ENCODE results near the gene LMX1B.
"Not testable (repeated sequence)": the region's sequence is repeated elsewhere in the genome, so short reads cannot be mapped to it uniquely, and the experiment has no call there.

Gene LMX1B

DNA sequence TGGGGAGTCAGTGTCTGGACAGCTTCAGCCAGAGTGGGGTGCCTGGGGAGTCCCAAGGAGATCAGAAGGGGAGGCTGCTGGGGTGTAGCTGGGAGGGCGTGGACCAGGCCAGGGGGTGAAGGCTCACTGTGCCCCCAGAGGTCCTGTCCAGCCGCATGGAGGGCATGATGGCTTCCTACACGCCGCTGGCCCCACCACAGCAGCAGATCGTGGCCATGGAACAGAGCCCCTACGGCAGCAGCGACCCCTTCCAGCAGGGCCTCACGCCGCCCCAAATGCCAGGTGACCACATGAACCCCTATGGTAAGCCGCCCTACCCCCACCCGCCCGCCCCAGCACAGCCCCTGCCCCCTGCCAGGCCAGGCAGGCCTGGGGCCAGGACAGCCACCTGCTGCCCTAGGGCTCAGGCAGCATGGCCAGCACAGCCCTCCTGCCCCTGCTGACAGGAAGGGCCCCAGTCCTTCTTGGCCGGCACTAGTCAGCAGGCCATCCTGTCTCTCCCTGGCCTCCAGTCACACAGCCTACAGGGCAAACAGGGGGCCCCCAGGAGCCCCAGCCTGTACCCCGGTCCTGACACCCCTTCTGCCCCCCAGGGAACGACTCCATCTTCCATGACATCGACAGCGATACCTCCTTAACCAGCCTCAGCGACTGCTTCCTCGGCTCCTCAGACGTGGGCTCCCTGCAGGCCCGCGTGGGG lies 82.1 kb downstream of the LMX1B start:
- DNase-seq (ENCODE audit: low spot score) = no peak

DNA sequence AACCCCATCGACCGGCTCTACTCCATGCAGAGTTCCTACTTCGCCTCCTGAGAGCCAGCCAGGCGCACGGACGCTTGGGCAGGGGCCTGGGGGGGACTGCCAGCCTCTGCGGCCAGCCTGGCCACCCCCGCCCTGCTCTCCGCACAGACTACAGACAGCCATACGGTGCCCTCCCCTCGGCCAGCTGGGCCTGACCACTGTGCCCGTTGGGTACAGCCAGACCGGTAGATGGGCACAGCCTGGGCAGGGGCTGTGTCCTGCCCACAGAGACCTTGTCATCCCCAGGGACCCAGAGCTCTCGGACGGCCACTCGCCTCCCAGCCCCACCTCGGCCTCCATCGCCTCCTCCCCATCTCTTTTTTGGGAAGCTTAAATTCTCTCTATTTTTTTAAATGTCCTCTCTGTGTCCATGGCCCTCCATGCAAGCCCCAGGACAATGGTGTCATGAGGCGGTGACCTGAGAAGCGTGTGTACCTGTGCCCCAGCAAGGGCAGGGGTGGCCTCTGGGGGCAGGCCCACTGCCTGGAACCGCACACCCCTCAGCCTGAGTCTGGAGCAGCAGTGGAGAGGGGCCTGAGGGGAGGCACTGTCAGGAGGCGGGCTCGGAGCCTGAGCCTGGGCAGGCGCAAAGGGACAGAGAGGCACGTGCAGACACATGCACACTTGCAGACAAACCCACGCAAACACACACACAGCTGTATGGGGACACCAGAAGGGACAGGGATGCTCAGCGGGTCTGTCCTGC lies 82.8 kb downstream of the LMX1B start:
- DNase-seq (ENCODE audit: low spot score) = no peak

DNA sequence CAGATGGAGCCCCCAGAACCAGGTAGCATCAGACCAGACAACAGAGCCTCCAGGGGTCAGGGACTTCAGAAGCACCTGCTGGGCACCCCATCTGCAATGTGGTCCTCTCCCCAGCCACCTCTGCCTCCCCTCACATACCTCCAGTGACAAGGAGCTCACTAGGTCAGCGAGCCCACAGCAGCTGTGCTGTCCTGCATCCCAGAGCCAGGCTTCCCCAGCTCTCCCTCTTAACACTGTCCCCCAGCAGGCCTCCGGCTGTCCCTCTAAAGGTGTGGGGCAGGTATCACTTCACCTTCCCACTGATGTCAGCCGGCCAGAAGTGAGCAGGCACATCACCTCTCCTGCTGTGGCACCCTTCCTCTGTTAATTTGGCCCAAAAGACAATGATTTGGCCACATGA lies 83.6 kb downstream of the LMX1B start:
- DNase-seq (ENCODE audit: low spot score) = no peak

DNA sequence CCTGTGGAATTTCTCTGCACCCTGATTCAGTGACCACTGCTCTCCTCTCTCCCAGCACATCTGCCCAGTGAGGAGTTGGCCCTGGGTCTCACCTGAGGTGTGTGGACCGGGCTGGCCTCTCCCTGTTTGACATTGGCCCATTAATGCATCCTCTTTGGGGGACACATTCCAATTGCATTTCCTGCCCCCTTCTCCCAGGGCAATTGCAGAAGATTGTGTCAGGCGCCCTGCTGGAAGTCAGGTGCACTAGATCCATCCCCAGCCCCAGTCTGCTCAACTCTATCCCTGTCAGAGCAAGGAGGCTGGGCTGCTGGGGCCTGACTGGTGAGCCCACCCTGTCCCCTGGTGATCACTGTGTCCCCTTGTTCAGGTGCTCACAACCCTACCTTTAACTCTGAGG lies 84.5 kb downstream of the LMX1B start:
- DNase-seq (ENCODE audit: low spot score) = no peak

DNA sequence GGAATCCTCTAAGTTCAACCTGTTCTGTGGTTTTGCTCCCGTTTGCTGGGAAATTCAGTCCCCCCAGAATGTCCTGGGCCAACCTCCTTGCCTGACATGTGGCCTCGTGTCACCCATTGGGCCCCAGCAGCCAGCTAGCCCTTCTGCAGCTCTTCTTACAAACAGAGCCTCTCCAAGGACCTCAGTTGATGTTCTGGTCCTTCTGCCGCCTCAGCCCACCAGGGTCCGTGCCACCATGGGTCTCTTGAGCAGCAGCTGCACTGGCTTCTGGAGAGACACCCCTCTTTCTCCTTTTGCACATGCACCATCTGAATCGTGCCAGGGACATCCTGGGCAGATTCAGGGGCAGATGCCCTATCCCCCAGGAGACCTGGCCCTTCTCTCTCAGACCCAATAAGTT lies 85.0 kb downstream of the LMX1B start:
- DNase-seq (ENCODE audit: low spot score) = no peak

DNA sequence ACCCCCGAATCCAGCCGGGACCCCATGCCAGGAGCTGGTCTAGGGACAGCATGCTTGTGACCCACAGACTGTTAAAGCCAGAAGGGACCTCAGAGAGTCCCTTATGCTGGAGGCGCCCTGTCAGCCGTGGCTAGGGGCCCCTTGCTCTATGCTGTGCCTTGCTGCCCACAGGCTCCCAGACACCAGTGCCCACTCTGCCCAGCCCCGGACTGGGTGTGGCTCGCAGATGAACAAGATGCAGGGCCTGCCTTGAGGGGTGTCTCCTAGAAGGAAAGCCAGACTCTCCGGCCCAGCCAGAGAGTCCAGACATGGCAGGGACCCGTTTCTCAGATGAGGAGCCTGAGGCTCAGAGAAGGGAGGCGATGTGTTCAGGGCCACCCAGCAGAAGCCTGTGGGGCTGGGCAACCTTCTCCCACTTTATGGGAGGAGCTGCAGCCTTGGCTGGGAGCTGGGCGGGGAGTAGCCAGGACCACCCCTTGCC lies 85.7 kb downstream of the LMX1B start:
- DNase-seq (ENCODE audit: low spot score) = no peak

DNA sequence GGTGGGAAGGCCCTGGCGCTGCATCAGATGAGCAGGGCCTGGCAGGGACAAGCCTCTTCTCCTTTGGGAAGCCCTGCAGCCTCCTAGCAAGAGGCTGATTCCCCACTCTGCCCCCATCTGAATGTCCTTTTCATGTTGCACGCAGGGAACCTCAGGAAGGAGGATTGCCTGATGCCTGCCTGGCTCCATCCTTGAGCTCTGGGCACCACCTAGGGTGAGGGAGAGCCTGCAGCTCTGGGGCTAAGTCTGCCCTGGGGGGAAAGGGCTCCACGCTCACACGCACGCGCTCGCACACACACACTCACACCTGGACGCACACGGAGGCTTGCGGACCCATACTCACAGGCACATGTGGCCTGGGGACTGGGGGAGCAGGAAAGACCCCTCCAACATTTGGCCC lies 86.6 kb downstream of the LMX1B start:
- no peak for DNase-seq (ENCODE audit: low spot score)

DNA sequence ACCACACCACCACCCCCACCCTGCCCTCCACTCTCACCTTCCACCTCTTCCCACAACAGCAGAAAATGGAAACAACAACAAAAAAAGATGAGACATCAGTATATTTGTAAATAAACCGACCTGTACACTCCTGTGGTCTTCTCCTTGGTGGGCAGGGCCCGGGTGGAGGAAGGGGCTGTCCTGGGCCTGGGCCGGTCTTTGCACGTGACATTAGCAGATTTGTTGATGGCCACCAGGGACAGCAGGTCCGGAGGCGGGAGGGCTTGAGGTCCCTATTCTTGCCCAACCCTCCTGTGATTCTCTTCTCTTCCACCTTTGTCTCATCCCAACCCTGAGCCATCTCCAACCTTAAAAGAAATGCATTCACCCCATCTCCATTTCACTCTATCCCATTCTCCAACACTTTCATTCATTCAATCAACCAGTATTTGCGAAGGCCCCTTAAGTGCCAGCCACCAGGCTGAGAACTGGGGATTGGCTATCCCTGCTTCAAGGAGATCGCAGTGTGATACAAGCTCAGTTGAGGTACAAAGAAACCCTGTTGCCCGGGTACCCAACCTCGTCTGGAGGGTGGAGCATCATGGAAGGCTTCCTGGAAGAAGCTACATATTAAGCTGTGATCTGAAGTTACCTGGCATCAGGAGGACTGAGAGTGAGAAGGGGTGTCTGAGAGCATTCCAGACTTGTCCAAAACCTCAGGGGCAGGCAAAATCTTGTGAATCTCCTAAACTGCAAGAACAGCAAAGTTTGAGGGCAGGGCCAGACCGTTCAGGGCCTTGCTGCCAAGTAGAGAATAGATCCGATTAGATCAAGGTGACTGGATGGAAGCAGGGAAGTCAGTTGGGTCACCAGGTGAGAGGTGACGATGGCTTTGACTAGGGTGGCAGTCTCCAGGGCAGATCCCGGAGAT lies 87.4 kb downstream of the LMX1B start:
- no peak for DNase-seq (ENCODE audit: low spot score)

DNA sequence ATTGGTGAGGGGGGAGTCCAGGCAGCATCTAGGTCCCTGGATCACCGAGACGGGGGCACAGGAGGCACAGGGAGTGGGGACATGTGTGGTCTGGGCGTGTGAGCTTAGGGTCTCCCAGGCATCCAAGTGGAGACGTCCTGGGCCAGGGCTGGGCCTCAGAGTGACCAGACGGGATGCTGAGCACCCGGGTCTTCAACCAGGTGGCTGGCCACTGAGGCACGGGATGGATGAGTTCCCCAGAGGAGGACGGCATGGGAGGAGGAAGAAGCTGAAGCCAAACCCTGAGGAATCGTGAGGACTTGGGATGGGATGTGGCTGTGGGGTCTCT lies 88.0 kb downstream of the LMX1B start:
- DNase-seq (ENCODE audit: low spot score) = no peak

DNA sequence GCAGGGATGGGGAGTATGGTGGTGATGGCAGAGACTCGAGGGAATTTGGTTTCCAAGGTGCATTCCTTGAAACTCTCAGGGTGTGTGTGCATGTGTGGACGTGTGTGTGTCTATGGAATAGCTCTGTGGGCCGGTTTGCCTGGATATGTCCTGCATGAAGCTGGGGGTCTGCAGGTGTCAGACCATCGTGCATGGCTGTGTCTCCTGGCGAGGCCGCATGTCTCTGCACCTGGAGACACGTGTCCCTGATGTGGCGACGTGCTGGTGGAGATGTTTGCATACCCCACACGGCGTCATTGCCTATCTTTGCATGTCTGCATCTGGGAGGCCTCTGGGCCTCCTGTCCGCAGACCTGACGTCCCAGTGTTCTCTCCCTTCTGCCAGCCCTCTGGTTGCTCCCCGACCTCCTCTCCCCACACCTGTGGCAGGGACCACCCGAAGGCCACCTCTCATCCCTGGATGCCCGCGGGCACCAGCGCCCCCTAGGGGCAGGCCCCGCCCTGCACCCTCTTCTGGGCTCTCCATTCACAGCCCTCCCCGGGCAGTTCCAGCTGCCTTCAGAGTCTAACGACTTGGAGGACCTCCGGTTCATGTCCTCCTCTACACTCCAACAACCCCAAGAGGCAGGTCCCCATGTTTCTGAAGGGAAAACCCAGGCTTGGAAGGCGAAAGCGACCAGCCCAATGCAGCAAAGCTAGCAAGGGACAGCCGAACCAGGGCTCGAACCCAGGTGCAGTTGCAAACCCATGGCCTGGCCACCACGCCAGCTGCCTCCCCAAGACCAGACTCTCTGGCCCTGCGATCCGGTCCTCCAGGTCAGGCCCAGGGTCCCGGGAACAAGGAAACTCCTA lies 88.6 kb downstream of the LMX1B start:
- no peak for DNase-seq (ENCODE audit: low spot score)

DNA sequence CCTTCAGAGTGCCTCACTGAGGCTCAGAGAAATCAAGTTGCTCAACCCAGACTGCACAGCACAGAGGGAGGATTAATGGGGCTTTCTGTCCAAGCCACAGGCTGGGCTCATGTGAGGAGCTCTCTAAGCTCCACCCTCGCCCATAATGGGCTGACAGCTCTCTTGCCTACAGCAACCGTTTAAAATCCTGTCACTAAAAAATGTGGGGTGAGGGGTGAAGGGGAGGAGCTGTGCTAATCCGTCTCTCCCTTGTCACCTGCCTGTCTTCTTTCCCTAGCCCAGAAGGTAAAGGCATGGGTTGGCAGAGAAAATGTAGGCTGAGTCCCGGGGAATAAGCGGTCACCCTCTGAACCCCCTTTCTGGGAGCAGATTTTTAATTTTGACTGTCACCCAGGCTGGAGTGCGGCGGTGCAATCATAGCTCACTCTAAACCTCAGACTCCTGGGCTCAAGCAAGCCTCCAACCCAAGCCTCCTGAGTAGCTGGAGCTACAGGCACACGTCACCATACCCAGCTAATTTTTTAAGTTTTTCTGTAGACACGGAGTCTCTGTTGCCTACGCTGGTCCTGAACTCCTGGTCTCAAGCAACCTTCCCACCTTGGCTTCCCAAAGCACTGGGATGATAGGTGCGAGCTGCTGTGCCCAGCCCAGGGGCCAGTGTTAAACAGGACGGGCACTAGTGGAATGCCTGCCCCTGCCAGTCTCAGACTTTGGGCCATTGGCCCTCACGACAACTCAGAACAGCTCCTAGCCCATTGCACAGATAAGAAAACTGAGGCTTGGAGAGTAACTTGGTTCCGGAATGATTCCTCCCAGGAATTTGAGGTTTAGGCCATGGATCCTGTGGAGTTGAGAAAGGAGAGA lies 89.5 kb downstream of the LMX1B start:
- DNase-seq (ENCODE audit: low spot score) = no peak

DNA sequence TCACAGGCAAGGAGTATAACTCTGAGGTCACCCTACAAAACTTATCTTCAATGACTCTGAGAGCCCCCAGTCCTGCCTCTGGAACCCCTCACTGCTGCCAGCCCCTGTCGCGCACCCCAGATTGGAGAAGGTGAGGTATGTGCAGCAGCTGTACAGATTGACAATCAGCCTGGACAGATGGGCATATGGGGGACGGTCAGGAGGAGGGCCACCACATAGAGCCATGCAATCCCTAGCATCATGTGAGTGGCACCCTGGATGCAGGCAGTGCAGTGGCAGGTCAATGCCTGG lies 90.1 kb downstream of the LMX1B start:
- no peak for DNase-seq (ENCODE audit: low spot score)

DNA sequence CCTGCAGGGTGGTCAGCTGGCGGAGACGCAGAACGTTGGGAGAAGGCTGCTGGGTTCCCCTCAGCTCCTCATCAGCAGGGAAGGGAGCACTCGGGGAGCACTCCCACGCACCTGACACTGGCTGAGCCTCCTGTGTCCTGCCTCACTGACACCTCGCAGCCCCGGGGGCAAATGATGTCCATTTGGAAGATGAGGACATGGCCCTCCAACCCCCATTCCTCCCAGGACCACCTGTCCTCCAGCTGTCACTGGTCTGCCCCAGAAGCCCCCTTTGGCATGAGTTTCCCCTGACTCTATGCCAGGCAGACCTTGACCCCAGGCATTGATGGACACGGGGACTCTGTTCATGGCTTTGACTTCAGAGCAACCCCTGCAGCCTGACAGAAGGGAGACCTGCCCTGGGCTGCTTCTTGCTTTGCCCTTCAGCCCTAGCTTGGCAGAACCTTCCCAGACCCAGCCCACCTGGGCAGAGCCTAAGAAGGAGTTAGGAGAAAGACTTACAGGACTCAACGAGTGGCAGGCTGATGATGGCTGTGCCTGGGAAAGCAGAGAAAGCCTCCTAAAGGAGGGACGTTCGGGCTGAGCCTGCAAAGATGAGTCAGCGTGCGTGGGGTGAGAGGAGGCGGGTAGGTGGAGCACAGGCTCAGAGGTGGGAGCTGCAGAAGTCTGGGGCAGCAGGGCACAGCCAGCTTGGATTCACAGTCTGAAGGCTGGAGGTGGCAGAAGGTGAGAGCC lies 90.6 kb downstream of the LMX1B start:
- peak; percentile 83 for DNase-seq (ENCODE audit: low spot score)

DNA sequence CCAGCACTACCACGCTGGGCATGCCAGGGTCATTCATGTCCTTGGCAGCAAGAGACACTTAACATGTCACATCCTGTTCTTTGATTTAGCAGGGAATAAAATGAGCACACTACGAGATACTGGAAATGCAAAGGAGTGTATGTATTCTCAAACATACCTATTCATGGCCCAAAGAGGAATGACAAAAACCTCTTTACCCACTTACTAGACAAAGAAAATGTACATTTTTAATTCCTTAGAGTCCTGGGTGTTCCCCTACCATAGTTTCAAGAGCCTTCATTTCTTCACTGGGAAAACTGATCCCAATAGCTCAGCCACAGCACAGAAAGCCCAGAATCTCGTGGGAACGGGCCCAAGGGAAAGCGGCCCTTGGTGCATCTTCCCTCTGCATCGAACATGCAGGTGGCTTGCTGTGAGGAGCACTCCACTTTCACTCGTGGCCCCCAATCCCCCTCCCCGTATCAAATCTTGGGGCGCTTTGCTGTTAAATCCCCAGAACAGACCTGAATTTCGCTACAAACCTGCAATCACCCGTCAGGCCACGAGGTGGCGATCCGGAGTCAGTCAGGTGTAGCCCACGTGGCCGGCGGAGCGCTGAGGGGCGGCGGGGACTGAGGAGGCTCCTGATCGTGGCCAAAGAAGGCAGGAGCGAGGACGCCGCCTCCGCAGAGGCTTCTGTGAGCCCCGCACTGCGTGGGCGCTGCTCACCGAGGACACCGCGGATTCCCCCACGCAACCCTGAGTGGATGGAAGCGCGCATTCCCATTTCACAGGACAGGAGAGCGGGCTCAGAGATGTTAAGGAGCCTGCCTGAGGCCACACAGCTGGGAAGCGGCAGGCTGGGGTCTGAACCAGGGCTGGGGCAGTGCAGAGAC lies 91.4 kb downstream of the LMX1B start:
- DNase-seq (ENCODE audit: low spot score) = peak; percentile 47

DNA sequence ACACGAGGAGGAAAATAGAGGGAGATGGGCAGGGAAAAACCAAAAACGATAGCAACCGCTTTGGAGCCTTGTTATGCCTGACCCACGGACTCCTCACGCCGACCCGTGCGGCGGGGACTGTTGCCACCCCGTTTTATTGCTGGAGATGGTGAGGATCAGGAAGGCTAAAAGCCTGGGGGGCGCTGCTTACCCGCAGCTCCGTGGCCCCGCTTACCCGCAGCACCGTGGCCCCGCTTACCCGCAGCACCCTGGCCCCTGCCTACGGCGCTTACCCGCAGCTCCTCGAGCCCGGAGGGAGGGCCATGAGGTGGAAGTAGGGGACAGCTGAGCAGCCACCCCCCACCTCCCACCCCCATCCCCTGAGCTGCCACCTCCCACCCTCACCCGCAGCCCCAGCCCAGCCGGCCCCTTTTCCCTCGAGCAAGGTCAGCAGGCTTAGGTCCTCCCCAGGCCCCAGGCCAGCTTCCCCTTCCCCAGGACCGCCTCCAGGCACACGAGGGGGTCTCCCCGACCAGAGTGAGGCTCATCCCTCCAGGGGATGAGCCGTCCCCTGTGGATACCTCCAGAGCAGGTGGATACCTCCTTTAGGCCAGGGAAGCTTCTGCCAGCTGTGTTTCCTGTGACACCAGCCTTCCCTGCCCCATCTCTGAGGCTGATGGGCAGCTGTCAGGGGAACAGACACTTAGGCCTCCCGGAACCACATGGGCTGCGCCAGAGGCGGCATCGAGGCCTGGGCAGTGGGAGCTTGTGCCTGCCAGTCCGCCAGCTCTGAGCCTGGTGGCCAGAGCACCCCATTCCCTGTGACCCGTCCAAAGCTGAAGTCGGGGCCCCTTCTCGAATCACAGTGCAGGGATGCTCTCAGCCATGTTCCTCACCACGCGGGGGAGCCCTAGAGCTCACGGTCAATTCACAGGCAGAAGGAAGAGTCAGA lies 92.3 kb downstream of the LMX1B start:
- DNase-seq (ENCODE audit: low spot score) = no peak

DNA sequence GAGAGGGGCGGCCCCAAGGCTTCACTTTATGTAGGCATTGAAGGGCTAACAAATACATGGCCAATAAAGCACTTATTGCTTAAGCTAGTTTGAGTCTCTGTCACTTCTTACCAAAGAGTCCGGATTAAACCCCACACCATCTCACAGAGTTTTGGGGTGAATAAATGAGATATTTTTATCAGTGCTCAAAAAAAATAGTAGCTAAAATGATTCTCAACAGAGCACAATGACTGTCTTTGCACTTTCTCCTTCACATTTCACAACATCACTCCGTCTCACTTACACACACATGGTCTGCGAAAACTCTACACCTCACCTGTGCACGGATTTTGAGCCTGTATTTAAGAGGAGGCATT lies 92.9 kb downstream of the LMX1B start:
- no peak for DNase-seq (ENCODE audit: low spot score)

DNA sequence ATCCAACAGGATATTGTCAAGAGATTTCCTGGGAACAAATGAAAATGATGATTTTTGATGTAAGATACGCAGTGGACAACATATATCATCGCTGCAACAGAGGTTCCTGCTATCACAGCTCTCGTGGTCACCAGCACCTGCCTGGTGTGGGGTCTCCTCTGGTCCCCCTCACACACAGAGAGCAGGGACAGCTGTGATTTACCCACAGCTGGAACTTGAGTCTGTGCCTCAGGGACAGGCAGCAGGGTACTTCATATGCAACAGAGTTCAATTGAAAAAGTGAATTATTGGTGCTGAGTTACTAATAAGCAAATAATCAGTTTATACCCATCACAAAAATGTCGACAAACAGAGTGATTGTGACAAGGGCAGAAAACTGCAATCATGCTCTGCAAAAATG lies 93.4 kb downstream of the LMX1B start:
- no peak for DNase-seq (ENCODE audit: low spot score)

DNA sequence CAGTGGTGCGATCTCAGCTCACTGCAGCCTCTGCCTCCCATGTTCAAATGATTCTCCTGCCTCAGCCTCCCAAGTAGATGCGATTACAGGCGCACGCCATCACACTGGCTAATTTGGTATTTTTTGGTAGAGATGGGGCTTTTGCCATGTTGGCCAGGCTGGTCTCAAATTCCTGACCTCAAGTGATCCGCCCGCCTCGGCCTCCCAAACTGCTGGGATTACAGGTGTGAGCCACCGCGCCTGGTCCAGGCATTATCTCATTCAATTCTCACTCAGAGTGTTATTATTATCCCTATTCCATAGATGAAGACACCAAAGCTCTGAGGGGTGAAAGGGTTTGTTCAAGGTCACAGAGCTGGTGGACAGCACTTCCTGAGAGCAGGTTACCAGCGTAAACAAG lies 94.0 kb downstream of the LMX1B start:
- not testable (repeated sequence) for DNase-seq (ENCODE audit: low spot score)
